Suprapubic skin (tissue), 4 donors: Measurements from ENCODE around the gene CD14.

Experiments
- EP300 ChIP-seq: sonication (generic); formaldehyde crosslinking; IDR thresholded peaks from one replicate; pipeline ENCODE4 v1.6.1; 2017; ENCODE audit warnings: antibody characterized with exemption
- POLR2A ChIP-seq, 2 donors: fragments of 450-650 bp; IDR thresholded peaks; one replicate each; pipeline ENCODE4 v1.6.1; 2017; ENCODE audit warnings: antibody characterized with exemption in 2 of 2, mild to moderate bottlenecking in 2 of 2, moderate library complexity in 2 of 2
- POLR2AphosphoS5 ChIP-seq, 3 donors: sonication (generic); formaldehyde crosslinking; IDR thresholded peaks; one replicate each; pipeline ENCODE4 v1.6.1; 2017; ENCODE audit warnings: antibody characterized with exemption in 3 of 3
- TF ChIP-seq, protein P1 (sequence below), 2 donors: fragments of 200-600 bp in 1 of 2; fragments of 450-650 bp in 1 of 2; sonication (generic) in 1 of 2; IDR thresholded peaks; one replicate each; pipeline ENCODE4 v1.5.1; 2016 to 2019; ENCODE audit warnings: antibody characterized with exemption in 2 of 2, mild to moderate bottlenecking in 1 of 2, moderate library complexity in 1 of 2

GRCh38 chr5:140607031-140607430, 25.9 kb downstream of the CD14 start:
- TF ChIP-seq, protein P1, sequence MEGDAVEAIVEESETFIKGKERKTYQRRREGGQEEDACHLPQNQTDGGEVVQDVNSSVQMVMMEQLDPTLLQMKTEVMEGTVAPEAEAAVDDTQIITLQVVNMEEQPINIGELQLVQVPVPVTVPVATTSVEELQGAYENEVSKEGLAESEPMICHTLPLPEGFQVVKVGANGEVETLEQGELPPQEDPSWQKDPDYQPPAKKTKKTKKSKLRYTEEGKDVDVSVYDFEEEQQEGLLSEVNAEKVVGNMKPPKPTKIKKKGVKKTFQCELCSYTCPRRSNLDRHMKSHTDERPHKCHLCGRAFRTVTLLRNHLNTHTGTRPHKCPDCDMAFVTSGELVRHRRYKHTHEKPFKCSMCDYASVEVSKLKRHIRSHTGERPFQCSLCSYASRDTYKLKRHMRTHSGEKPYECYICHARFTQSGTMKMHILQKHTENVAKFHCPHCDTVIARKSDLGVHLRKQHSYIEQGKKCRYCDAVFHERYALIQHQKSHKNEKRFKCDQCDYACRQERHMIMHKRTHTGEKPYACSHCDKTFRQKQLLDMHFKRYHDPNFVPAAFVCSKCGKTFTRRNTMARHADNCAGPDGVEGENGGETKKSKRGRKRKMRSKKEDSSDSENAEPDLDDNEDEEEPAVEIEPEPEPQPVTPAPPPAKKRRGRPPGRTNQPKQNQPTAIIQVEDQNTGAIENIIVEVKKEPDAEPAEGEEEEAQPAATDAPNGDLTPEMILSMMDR (IDR thresholded peaks at IDR 0.05) = no peak
- TF ChIP-seq POLR2A (IDR thresholded peaks at IDR 0.05) (no peak), POLR2AphosphoS5 (IDR thresholded peaks at IDR 0.05) (no peak), EP300 (no peak)
